Measurements from ENCODE around the gene NDFIP2.

Gene NDFIP2

GRCh38 chr13:79604752-79605151, 123.8 kb downstream of the NDFIP2 start:
- no peak for DNase-seq

All from left hindlimb (tissue), 1 donor.